Ovary (tissue), 9 donors: Measurements from ENCODE around the gene TCF12. TPM values are rescaled to one million over a fixed set of nuclear protein-coding genes. Genes with fewer than 3 reads are reported as not detected.

Experiments
- DNase-seq, 5 donors: peaks; one replicate each; pipeline ENCODE4 v3.0.0-alpha.2; 2019 to 2020
- H3K27ac ChIP-seq, 2 donors: fragments of 200-600 bp; one replicate each; pipeline versions ENCODE4 v1.5.1 to v1.8.0; 2019 to 2022
- H3K27me3 ChIP-seq: fragments of 200-600 bp; one replicate; pipeline ENCODE4 v1.8.0; 2022
- H3K36me3 ChIP-seq: fragments of 200-600 bp; sonication (generic); one replicate; pipeline ENCODE4 v1.5.1; 2019
- H3K4me1 ChIP-seq: one replicate; pipeline ENCODE4 v1.8.1; 2013; ENCODE audit warnings: mild to moderate bottlenecking, moderate library complexity; ENCODE audit not compliant: insufficient read depth
- H3K4me3 ChIP-seq: fragments of 200-600 bp; sonication (generic); one replicate; pipeline ENCODE4 v1.5.1; 2017
- H3K9me3 ChIP-seq, 2 donors: fragments of 200-600 bp in 1 of 2; sonication (generic) in 1 of 2; one replicate each; pipeline versions ENCODE4 v1.5.1 to v1.8.1; 2013 to 2019; ENCODE audit warnings: mild to moderate bottlenecking in 1 of 2, moderate library complexity in 1 of 2
- EP300 ChIP-seq: sonication (generic); formaldehyde crosslinking; IDR thresholded peaks from one replicate; pipeline ENCODE4 v1.6.1; 2017; ENCODE audit warnings: antibody characterized with exemption
- POLR2A ChIP-seq: fragments of 450-650 bp; IDR thresholded peaks from one replicate; pipeline ENCODE4 v1.6.1; 2017; ENCODE audit warnings: antibody characterized with exemption, mild to moderate bottlenecking, moderate library complexity
- WGBS, 3 donors: extraction: QIAGEN DNeasy Blood & Tissue Kit in 1 of 3; methylation state at CpG; one replicate each; pipeline versions ENCODE4 v1.1.5 to v1.1.7; 2013 to 2017; 5-methylcytosine and 5-hydroxymethylcytosine counted together
- intact Hi-C, 4 donors: fragments of 100-400 bp; cut with DNase I; formaldehyde crosslinking; loops; one replicate each; pipeline versions ENCODE4 v1.11.0 to v1.15.1; 2022 to 2023
- polyA plus RNA-seq, 2 donors: library from polyadenylated mRNA; stranded (reverse); fragments of 200-250 nt in 1 of 2; fragments of 350-450 nt in 1 of 2; fragmentation: Illumina TruSeq in 1 of 2; extraction: RNeasy Lipid Tissue Mini Kit (QIAGEN cat#74804) in 1 of 2; gene quantifications; one replicate each; pipeline ENCODE4 v1.2.3, GENCODE V29; 2013 to 2014
- total RNA-seq, 7 donors: library from RNA; depleted of rRNA in 2 of 7; stranded (reverse); fragments of >200 nt in 2 of 7; fragmentation: NEBNext Ultra II Directional in 3 of 7; extraction: Animal tissue kit (Norgen Biotek cat#: 25700) in 3 of 7; gene quantifications; one replicate each; pipeline versions ENCODE4 v1.1.0 to v1.2.4, GENCODE V29; 2016 to 2023
- TF ChIP-seq, protein P1 (sequence below), 3 donors: fragments of 450-650 bp in 2 of 3; fragments of 200-600 bp in 1 of 3; IDR thresholded peaks; one replicate each; pipeline versions ENCODE4 v1.5.1 to v1.8.0; 2016 to 2022; ENCODE audit warnings: antibody characterized with exemption in 3 of 3, mild to moderate bottlenecking in 1 of 3
- donor health status: DM: no; HTN: no; CAD: no; lungs with moderate emphysema.
- donor health status: DM: no; HTN: no; CAD: no.
- donor health status: Bipolar disorder and iron deficiency.
- donor health status: DM: yes; HTN: yes; CAD: no.
- donor health status: DM: no; HTN: no; CAD: no.
- donor health status: DM: yes; HTN: yes; CAD: no.

TCF12 gene
- total and polyA plus RNA-seq, 9 donors = 28.6 to 150 (median 116) TPM

DNA sequence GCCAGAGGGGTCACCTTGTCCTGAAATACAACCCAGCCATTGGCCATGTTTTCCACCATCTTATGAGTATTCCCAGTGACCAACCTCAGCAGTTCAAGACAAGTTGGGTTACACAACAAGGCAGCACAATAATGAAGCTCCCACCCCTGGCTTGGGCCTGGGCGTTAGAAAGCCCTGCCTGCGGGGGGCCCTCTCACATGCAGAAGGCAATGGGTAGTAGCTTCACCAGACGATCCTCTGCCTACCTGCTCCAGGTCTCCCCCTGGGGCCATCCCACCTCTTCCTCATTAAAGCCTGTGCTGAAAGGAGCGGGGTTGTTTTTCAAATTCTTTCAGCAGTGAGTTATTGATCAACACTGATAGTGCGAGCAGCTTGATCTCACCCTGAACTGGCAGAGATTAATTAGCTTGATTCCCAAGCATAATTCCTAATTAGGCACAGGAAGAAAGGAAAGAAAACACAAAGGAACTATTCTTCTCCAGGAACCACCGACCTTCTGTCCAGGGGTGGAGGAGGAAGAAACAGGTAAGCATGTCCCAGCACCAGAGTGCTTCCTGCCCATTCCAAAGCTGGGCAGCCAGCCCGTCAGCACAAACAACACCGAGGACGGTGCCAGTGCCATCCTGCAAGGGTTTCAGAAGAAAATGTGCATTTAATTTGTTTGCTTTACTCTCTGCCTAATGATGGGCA is 378.2 kb downstream of the TCF12 start:
- Histone ChIP-seq H3K9me3 (no peaks in the 10 kb centered on the region), H3K4me1 (peaks cover 2% of the 10 kb centered on the region), H3K27me3 (no peaks in the 10 kb centered on the region), H3K27ac (no peak overlapping the region), H3K4me3 (no peak overlapping the region), H3K36me3 (no peaks in the 10 kb centered on the region)
- WGBS, 3 donors = 81 to 83% (median 82%) methylated on average over 9 of the region's 9 CpGs
- TF ChIP-seq, protein P1, sequence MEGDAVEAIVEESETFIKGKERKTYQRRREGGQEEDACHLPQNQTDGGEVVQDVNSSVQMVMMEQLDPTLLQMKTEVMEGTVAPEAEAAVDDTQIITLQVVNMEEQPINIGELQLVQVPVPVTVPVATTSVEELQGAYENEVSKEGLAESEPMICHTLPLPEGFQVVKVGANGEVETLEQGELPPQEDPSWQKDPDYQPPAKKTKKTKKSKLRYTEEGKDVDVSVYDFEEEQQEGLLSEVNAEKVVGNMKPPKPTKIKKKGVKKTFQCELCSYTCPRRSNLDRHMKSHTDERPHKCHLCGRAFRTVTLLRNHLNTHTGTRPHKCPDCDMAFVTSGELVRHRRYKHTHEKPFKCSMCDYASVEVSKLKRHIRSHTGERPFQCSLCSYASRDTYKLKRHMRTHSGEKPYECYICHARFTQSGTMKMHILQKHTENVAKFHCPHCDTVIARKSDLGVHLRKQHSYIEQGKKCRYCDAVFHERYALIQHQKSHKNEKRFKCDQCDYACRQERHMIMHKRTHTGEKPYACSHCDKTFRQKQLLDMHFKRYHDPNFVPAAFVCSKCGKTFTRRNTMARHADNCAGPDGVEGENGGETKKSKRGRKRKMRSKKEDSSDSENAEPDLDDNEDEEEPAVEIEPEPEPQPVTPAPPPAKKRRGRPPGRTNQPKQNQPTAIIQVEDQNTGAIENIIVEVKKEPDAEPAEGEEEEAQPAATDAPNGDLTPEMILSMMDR (IDR thresholded peaks at IDR 0.05) = no peak
- TF ChIP-seq POLR2A (no peak), EP300 (no peak)
- intact Hi-C loops = no loop called here
- no peak for DNase-seq

DNA sequence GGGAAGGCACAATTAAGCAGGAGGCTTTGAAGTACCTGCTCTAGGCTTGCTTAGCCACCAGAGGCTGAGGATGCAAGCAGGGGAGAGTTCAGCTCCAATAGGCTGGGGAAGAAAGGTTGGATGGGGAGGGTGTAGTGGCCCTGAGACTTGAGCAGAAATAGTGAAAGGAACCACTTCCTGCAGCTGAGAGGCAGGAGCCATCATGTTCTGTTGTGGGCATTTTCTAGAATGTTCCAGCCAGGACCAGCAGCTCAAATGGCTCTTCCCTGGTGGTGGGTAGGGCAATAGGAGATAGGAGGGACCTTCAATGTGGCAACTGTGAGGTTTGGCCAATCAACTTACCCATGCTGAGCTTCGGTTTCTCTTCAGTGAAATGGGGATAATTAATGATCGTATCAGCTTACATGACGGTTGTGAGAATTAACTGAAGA is 378.7 kb downstream of the TCF12 start:
- DNase-seq = no peak
- H3K27me3 ChIP-seq = no peaks in the 10 kb centered on the region
- no peaks in the 10 kb centered on the region for H3K9me3 ChIP-seq
- H3K4me1 ChIP-seq = peaks cover 2% of the 10 kb centered on the region
- H3K4me3 ChIP-seq = no peak overlapping the region
- intact Hi-C loops = no loop called here
- TF ChIP-seq, protein P1 (IDR thresholded peaks at IDR 0.05) = no peak
- TF ChIP-seq POLR2A (no peak), EP300 (no peak)
- H3K27ac ChIP-seq = no peak overlapping the region
- WGBS, 3 donors = 80 to 94% (median 90%) methylated on average over 3 of the region's 3 CpGs
- H3K36me3 ChIP-seq = no peaks in the 10 kb centered on the region

DNA sequence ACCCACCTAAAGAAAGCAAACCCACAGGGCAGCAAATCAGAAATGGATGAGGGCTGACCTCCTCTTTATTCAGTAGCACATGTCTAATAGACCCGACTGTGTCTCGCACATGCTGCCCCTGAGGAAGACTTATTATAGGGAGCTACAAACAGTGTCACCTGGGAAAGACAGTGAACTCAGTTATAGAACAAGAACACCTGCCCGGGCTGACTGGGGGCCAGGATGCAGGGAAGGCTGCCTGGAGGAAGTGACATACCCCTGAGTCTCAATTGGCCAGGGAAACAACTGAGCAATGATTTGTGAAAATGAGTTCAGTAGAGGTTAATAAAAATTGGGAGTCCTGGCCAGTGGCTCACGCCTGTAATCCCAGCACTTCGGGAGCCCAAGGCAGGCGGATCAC is 379.2 kb downstream of the TCF12 start:
- DNase-seq = no peak
- Histone ChIP-seq H3K27me3 (no peaks in the 10 kb centered on the region), H3K27ac (no peak overlapping the region), H3K4me3 (no peak overlapping the region), H3K9me3 (no peaks in the 10 kb centered on the region), H3K4me1 (peaks cover 2% of the 10 kb centered on the region), H3K36me3 (no peaks in the 10 kb centered on the region)
- intact Hi-C loops = no loop called here
- TF ChIP-seq EP300 = no peak
- TF ChIP-seq, protein P1 (IDR thresholded peaks at IDR 0.05) = no peak
- no peak for TF ChIP-seq POLR2A
- 76 to 83% (median 79%) methylated on average over 6 of the region's 6 CpGs for WGBS, 3 donors

DNA sequence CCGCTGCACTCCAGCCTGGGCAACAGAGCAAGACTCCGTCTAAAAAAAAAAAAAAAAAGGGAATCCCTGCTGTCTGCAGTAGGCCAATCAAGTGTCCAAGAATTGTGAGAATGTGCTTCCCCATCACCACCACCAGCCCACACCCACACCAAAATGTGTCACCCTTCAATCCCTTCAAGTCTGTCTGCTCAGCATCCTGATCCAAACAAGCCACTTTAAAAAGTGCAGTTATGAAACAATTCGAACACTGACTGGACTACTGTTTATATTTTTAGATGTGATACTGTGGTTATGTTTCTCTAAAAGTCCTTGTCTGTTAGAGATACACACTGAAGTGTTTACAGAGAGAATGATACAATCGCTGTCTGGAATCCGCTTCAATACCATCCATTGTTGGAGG is 379.8 kb downstream of the TCF12 start:
- Histone ChIP-seq H3K9me3 (no peaks in the 10 kb centered on the region), H3K4me3 (no peak overlapping the region), H3K27me3 (no peaks in the 10 kb centered on the region), H3K4me1 (peaks cover 2% of the 10 kb centered on the region), H3K27ac (no peak overlapping the region), H3K36me3 (no peaks in the 10 kb centered on the region)
- TF ChIP-seq EP300 (no peak), POLR2A (no peak)
- TF ChIP-seq, protein P1 (IDR thresholded peaks at IDR 0.05) = no peak
- no peak for DNase-seq
- 34 to 49% (median 38%) methylated on average over 5 of the region's 5 CpGs for WGBS, 3 donors
- intact Hi-C loops = no loop called here
